HepG2 (cell line): ENCODE measurements around the gene ZSCAN21. TPM values are rescaled to one million over a fixed set of nuclear protein-coding genes. Genes with fewer than 3 reads are reported as not detected.

Experiments
- ATAC-seq: fragments of 200-7000 bp; cut with Tn5 transposase; 3 replicates; pipeline ENCODE4 v1.9.1; 2020; ENCODE audit warnings: mild to moderate bottlenecking, moderate library complexity
- BruUV-seq: library from RNA; stranded (reverse); fragments of 400-500 nt; replicated peaks from 2 replicates; lab custom pipeline; 2021; lab: Mats Ljungman, UMichigan
- CTCF ChIA-PET: fragments of 300-600 bp; formaldehyde crosslinking; extraction: SDS; loops from one replicate; lab custom pipeline; 2021; ENCODE audit warnings: low total read pairs, inconsistent platforms, low intra/inter-chr PET ratio; lab: Yijun Ruan, JAX
- POLR2A ChIA-PET: fragments of 350-600 bp; sonication (Branson Sonifier 250); formaldehyde crosslinking; loops from one replicate; lab custom pipeline; 2020; ENCODE audit warnings: antibody characterized with exemption, inconsistent platforms; lab: Yijun Ruan, JAX
- DNase-seq: peaks from one replicate; pipeline ENCODE4 v3.0.0-alpha.2; 2015; ENCODE audit warnings: low spot score
- FAIRE-seq: peaks from 3 replicates; lab custom pipeline; 2011; peaks lifted over from hg19 to GRCh38; lab: Jason Lieb, UNC
- H2AFZ ChIP-seq: one replicate; pipeline ENCODE4 v1.6.1; 2011; ENCODE audit warnings: low read length, inconsistent platforms
- H3K27ac ChIP-seq: fragments of 300-600 bp; 3 replicates; pipeline ENCODE4 v1.8.0; 2011; ENCODE audit warnings: mixed run types, mild to moderate bottlenecking, mixed read lengths, low read length, inconsistent platforms; ENCODE audit not compliant: insufficient read depth; ENCODE audit errors: extremely low read length
- H3K27me3 ChIP-seq, 2 experiments: fragments of 200-600 bp in 1 of 2; 2 replicates in 1 of 2; 3 replicates in 1 of 2; pipeline versions ENCODE4 v1.6.0 to v1.8.0; 2011; ENCODE audit warnings: low read length in 2 of 2, mild to moderate bottlenecking in 2 of 2, moderate library complexity in 2 of 2, inconsistent platforms in 1 of 2; ENCODE audit not compliant: insufficient read depth in 2 of 2, control insufficient read depth in 1 of 2
- H3K36me3 ChIP-seq, 2 experiments: fragments of 200-600 bp in 1 of 2; replicated peaks in 1 of 2; 2 replicates in 1 of 2; 3 replicates in 1 of 2; pipeline versions ENCODE4 v1.5.1 to v1.8.0; 2011; ENCODE audit warnings: low read length in 2 of 2, inconsistent platforms in 1 of 2; ENCODE audit not compliant: insufficient read depth in 2 of 2, control insufficient read depth in 1 of 2
- H3K4me1 ChIP-seq: 2 replicates; pipeline ENCODE4 v1.5.1; 2012; ENCODE audit warnings: low read length, inconsistent platforms; ENCODE audit not compliant: insufficient read depth
- H3K4me2 ChIP-seq: 2 replicates; pipeline ENCODE4 v1.6.0; 2011; ENCODE audit warnings: low read depth, low read length, inconsistent platforms
- H3K4me3 ChIP-seq, 3 experiments: fragments of 200-600 bp in 1 of 3; sonication (generic), shearing (Covaris generic) in 1 of 3; replicated peaks in 1 of 3; 2 replicates each; pipeline ENCODE4 v1.5.1; 2011 to 2016; ENCODE audit warnings: low read length in 3 of 3, inconsistent platforms in 2 of 3, low read depth in 2 of 3, mild to moderate bottlenecking in 2 of 3, control low read depth in 1 of 3, mixed read lengths in 1 of 3; ENCODE audit not compliant: insufficient read depth in 1 of 3
- H3K79me2 ChIP-seq: one replicate; pipeline ENCODE4 v1.6.1; 2011; ENCODE audit warnings: low read length, inconsistent platforms; ENCODE audit not compliant: insufficient read depth
- H3K9ac ChIP-seq: 2 replicates; pipeline ENCODE4 v1.6.0; 2011; ENCODE audit warnings: mild to moderate bottlenecking, low read depth, low read length, inconsistent platforms; ENCODE audit not compliant: insufficient read depth
- H3K9me3 ChIP-seq: 2 replicates; pipeline ENCODE4 v1.5.1; 2012; ENCODE audit warnings: mild to moderate bottlenecking, low read length
- H4K20me1 ChIP-seq: 2 replicates; pipeline ENCODE4 v1.6.0; 2011; ENCODE audit warnings: inconsistent platforms, mild to moderate bottlenecking, low read length, moderate library complexity; ENCODE audit not compliant: insufficient read depth
- ERF ChIP-seq: IDR thresholded peaks from 2 replicates; pipeline ENCODE4 v1.6.1; 2018; ENCODE audit warnings: missing biosample characterization, missing genetic modification reagents
- GATA4 ChIP-seq: sonication (generic); IDR thresholded peaks from 2 replicates; pipeline ENCODE4 v1.6.1; 2016; ENCODE audit warnings: antibody characterized with exemption, low read depth, borderline replicate concordance
- GMEB1 ChIP-seq: sonication (generic); formaldehyde crosslinking; IDR thresholded peaks from 2 replicates; pipeline ENCODE4 v1.5.1; 2020; ENCODE audit warnings: missing genetic modification reagents, mild to moderate bottlenecking, borderline replicate concordance
- IRF2 ChIP-seq: IDR thresholded peaks from 2 replicates; pipeline ENCODE4 v1.6.1; 2018; ENCODE audit warnings: missing genetic modification reagents, missing compliant biosample characterization
- KDM2A ChIP-seq: sonication (generic); formaldehyde crosslinking; IDR thresholded peaks from 2 replicates; pipeline ENCODE4 v1.4.0; 2020; ENCODE audit warnings: low read depth, missing genetic modification reagents, borderline replicate concordance
- LRRFIP1 ChIP-seq: sonication (generic); formaldehyde crosslinking; conservative IDR thresholded peaks from 2 replicates; pipeline ENCODE4 v1.4.0; 2020; ENCODE audit warnings: missing genetic modification reagents
- MBNL3 ChIP-seq: fragments of 250-450 bp; sonication (Bioruptor Pico); conservative IDR thresholded peaks from 2 replicates; pipeline ENCODE4 v1.8.0; 2022; ENCODE audit warnings: mild to moderate bottlenecking, inconsistent platforms
- MEIS1 ChIP-seq: sonication (generic); formaldehyde crosslinking; IDR thresholded peaks from 2 replicates; pipeline ENCODE4 v1.9.0; 2021; ENCODE audit warnings: mild to moderate bottlenecking, missing genetic modification reagents, moderate library complexity, borderline replicate concordance
- PBX2 ChIP-seq: IDR thresholded peaks from 2 replicates; pipeline ENCODE4 v1.6.1; 2016; ENCODE audit warnings: control low read depth
- SIN3A ChIP-seq: IDR thresholded peaks from 2 replicates; pipeline ENCODE4 v1.6.1; 2011; ENCODE audit warnings: low read depth, mild to moderate bottlenecking, control low read depth, low read length, borderline replicate concordance
- SP4 ChIP-seq: sonication (generic); formaldehyde crosslinking; IDR thresholded peaks from 2 replicates; pipeline ENCODE4 v1.8.1; 2023; ENCODE audit warnings: mild to moderate bottlenecking, missing genetic modification reagents
- TEAD2 ChIP-seq: sonication (generic); formaldehyde crosslinking; IDR thresholded peaks from 2 replicates; pipeline ENCODE4 v1.9.0; 2021; ENCODE audit warnings: missing genetic modification reagents
- ZNF10 ChIP-seq: sonication (generic); formaldehyde crosslinking; IDR thresholded peaks from 2 replicates; pipeline ENCODE4 v1.4.0; 2020; ENCODE audit warnings: mild to moderate bottlenecking, low read depth, missing genetic modification reagents, borderline replicate concordance
- ZNF326 ChIP-seq: sonication (generic); formaldehyde crosslinking; IDR thresholded peaks from 2 replicates; pipeline ENCODE4 v1.4.0; 2020; ENCODE audit warnings: missing genetic modification reagents, borderline replicate concordance
- ZNF558 ChIP-seq: sonication (generic); formaldehyde crosslinking; IDR thresholded peaks from 2 replicates; pipeline ENCODE4 v1.9.0; 2022; ENCODE audit warnings: mild to moderate bottlenecking, missing genetic modification reagents, borderline replicate concordance
- ZNF704 ChIP-seq: sonication (generic); formaldehyde crosslinking; IDR thresholded peaks from 2 replicates; pipeline ENCODE4 v1.8.1; 2023; ENCODE audit warnings: mild to moderate bottlenecking, inconsistent platforms, moderate library complexity, missing genetic modification reagents, borderline replicate concordance
- WGBS: methylation state at CpG from one replicate; pipeline ENCODE4 v1.1.6; 2017; ENCODE audit warnings: low lambda C conversion rate; 5-methylcytosine and 5-hydroxymethylcytosine counted together
- in situ Hi-C: cut with HindIII; loops from 2 replicates; pipeline ENCODE4 v1.10.0; 2017; ENCODE audit warnings: low pct_unique_long_range_greater_than_20kb; ENCODE audit not compliant: extremely low pct_ligation_motif_present
- intact Hi-C: fragments of 100-400 bp; cut with micrococcal nuclease; formaldehyde crosslinking; loops from one replicate; pipeline ENCODE4 v1.10.0; 2022; ENCODE audit not compliant: unreplicated experiment
- polyA plus RNA-seq, 8 experiments: library from polyadenylated mRNA; depleted of rRNA in 3 of 8; stranded (reverse) in 7 of 8; unstranded in 1 of 8; fragments of >200 nt; fragmentation: Illumina TruSeq in 4 of 8; extraction: Trizol in 4 of 8; gene quantifications; 2 replicates each; pipeline versions ENCODE4 v1.2.1 to v1.2.3, GENCODE V29; 2011 to 2016; ENCODE audit warnings: low read depth in 4 of 8, missing spikeins in 1 of 8, mixed read lengths in 1 of 8; ENCODE audit not compliant: insufficient read depth in 1 of 8
- total RNA-seq, 5 experiments: library from RNA; depleted of rRNA; stranded (reverse); fragments of >200 nt; fragmentation: Illumina TruSeq; extraction: Trizol; gene quantifications; 2 replicates each; pipeline ENCODE4 v1.2.3, GENCODE V29; 2016; ENCODE audit warnings: low read depth in 1 of 5

The ZSCAN21 gene
- total and polyA plus RNA-seq, 2 of the 13 experiments (the other 11 are each of a cell fraction or from before 2014, with no cell fraction given) = 7.0 to 10.0 TPM

GRCh38 chr7:100088621-100089457, 39.3 kb downstream of the ZSCAN21 start, which contains the start of gene COPS6:
TSS of gene COPS6 (plus strand) at chr7:100088969. CDS start at chr7:100088991, 22 bp downstream.
- H3K4me3 ChIP-seq = peak within 1 kb of the TSS; percentile 83 to 97 (median 84)
- H3K79me2 ChIP-seq = peaks cover 10% of the 10 kb centered on the region
- CTCF ChIA-PET = no interaction called here
- ATAC-seq (peak; percentile 58), DNase-seq (peak; percentile 49), FAIRE-seq (peak; percentile 8)
- peak within 1 kb of the TSS; percentile 74 for H3K27ac ChIP-seq
- H4K20me1 ChIP-seq = no peaks in the 10 kb centered on the region
- H3K4me1 ChIP-seq = peaks cover 36% of the 10 kb centered on the region
- POLR2A ChIA-PET = interaction anchor here (1.0 to 2.7 kb wide), 3 partner anchors 12 to 60 kb away, joined by 3 to 29 read pairs (median 4); partner anchors contain the start of genes AP4M1, LAMTOR4, MBLAC1 and MCM7
- WGBS = 1% methylated on average over 36 of the region's 68 CpGs
- in situ Hi-C loops = no loop called here
- no peaks in the 10 kb centered on the region; a peak in 1 of 5 replicates for H3K27me3 ChIP-seq
- H3K9ac ChIP-seq = peak within 1 kb of the TSS; percentile 96
- intact Hi-C loops = no loop called here
- H2AFZ ChIP-seq = peak within 1 kb of the TSS; percentile 20
- peaks cover 24 to 36% of the 10 kb centered on the region in 2 experiments for H3K36me3 ChIP-seq
- H3K4me2 ChIP-seq = peak within 1 kb of the TSS; percentile 87
- H3K9me3 ChIP-seq = no peaks in the 10 kb centered on the region
- no TSS peak for BruUV-seq
- TF ChIP-seq MEIS1 (CRISPR knock-in tag) = peak; percentile 89
- no peak for TF ChIP-seq LRRFIP1 (CRISPR knock-in tag)
- no peak for TF ChIP-seq ZNF326 (CRISPR knock-in tag)
- peak; percentile 96 for TF ChIP-seq SP4 (CRISPR knock-in tag)
- peak; percentile 94; the same call in 1 of the 2 replicates for TF ChIP-seq ZNF558 (CRISPR knock-in tag)
- TF ChIP-seq GATA4 = peak; percentile 63; the same call in 1 of the 2 replicates
- peak; percentile 87 for TF ChIP-seq GMEB1 (CRISPR knock-in tag)
- peak; percentile 98 for TF ChIP-seq ERF (CRISPR knock-in tag)
- TF ChIP-seq PBX2 (CRISPR knock-in tag) = no peak
- peak; percentile 94; the same call in 1 of the 2 replicates for TF ChIP-seq ZNF704 (CRISPR knock-in tag)
- peak; percentile 93 for TF ChIP-seq KDM2A (CRISPR knock-in tag)
- peak; percentile 78; the same call in 1 of the 2 replicates for TF ChIP-seq SIN3A
- TF ChIP-seq MBNL3 (CRISPR knock-in tag) = no peak
- peak; percentile 83; the same call in 1 of the 2 replicates for TF ChIP-seq IRF2 (CRISPR knock-in tag)
- peak; percentile 92 for TF ChIP-seq TEAD2 (CRISPR knock-in tag)
- no peak for TF ChIP-seq ZNF10 (CRISPR knock-in tag)
